Naive thymus-derived CD8-positive, alpha-beta T cell (primary cell): Measurements from ENCODE around the gene BMPR1B. TPM values are rescaled to one million over a fixed set of nuclear protein-coding genes. Genes with fewer than 3 reads are reported as not detected.

Source experiments
- ATAC-seq, 2 donors: fragments of 150-1000 bp; cut with Tn5 transposase in 1 of 2; sonication (Bioruptor Pico), chemical (Tn5 transposase) in 1 of 2; 1 replicate in 1 of 2; 2 replicates in 1 of 2; pipeline ENCODE4 v1.10.0; 2021; ENCODE audit warnings: mild to moderate bottlenecking in 2 of 2, moderate library complexity in 2 of 2
- POLR2A ChIA-PET: fragments of 350-600 bp; sonication (Branson Sonifier 250); formaldehyde crosslinking; loops from one replicate; lab custom pipeline; 2021; ENCODE audit warnings: antibody characterized with exemption; lab: Charles Lee
- DNase-seq, 10 donors: peaks; one replicate each; pipeline versions ENCODE4 v3.0.0 to v3.0.0-alpha.2; 2020 to 2022
- H3K27ac Mint-ChIP-seq, 10 donors: one replicate each; pipeline ENCODE4 v1.8.0; 2020 to 2022; ENCODE audit warnings: mild to moderate bottlenecking in 10 of 10, mixed read lengths in 10 of 10, moderate library complexity in 4 of 10, inconsistent platforms in 1 of 10
- H3K27me3 Mint-ChIP-seq, 5 donors: one replicate each; pipeline ENCODE4 v1.8.0; 2021 to 2022; ENCODE audit warnings: mixed read lengths in 5 of 5
- H3K36me3 Mint-ChIP-seq, 3 donors: one replicate each; pipeline ENCODE4 v1.8.0; 2020 to 2022; ENCODE audit warnings: mixed read lengths in 3 of 3, mild to moderate bottlenecking in 2 of 3, inconsistent platforms in 1 of 3
- H3K4me1 Mint-ChIP-seq, 4 donors: one replicate each; pipeline ENCODE4 v1.8.0; 2021 to 2022; ENCODE audit warnings: mixed read lengths in 4 of 4
- H3K4me3 Mint-ChIP-seq, 10 donors: one replicate each; pipeline ENCODE4 v1.8.0; 2020 to 2022; ENCODE audit warnings: mild to moderate bottlenecking in 10 of 10, mixed read lengths in 10 of 10, moderate library complexity in 6 of 10, inconsistent platforms in 1 of 10
- H3K9me3 Mint-ChIP-seq, 9 donors: one replicate each; pipeline ENCODE4 v1.8.0; 2020 to 2022; ENCODE audit warnings: mixed read lengths in 9 of 9, mild to moderate bottlenecking in 3 of 9, inconsistent platforms in 1 of 9, moderate library complexity in 1 of 9
- polyA plus RNA-seq, 3 donors: library from polyadenylated mRNA; unstranded; fragments of 300-500 nt; fragmentation: Illumina TruSeq; gene quantifications; one replicate each; pipeline ENCODE4 v1.2.3, GENCODE V29; 2021
- total RNA-seq, 8 experiments: library from RNA in 2 of 8; stranded (reverse) in 2 of 8; gene quantifications; one replicate each; pipeline ENCODE4 v1.2.3 and lab custom pipeline; 2021 to 2026

Gene BMPR1B
- total and polyA plus RNA-seq, 5 experiments from 2014 or later: not detected

GRCh38 chr4:95080969-95081368 is 323.2 kb downstream of the BMPR1B start:
- Mint-ChIP-seq H3K9me3 (no peaks in the 10 kb centered on the region), H3K4me3 (no peak overlapping the region), H3K27me3 (no peaks in the 10 kb centered on the region), H3K27ac (no peak overlapping the region), H3K4me1 (peaks cover 4 to 13% (median 10%) of the 10 kb centered on the region in 4 donors), H3K36me3 (no peaks in the 10 kb centered on the region)
- DNase-seq (no peak), ATAC-seq (no peak)
- POLR2A ChIA-PET: no interaction called here

GRCh38 chr4:95084584-95084983 is 326.8 kb downstream of the BMPR1B start:
- Mint-ChIP-seq H3K27ac (peak overlapping the region in 4 of 10 donors; percentile 41 to 88 (median 74)), H3K36me3 (no peaks in the 10 kb centered on the region), H3K4me3 (peak overlapping the region in 1 of 10 donors; percentile 44), H3K9me3 (no peaks in the 10 kb centered on the region), H3K27me3 (no peaks in the 10 kb centered on the region), H3K4me1 (peaks cover 4 to 13% (median 10%) of the 10 kb centered on the region in 4 donors)
- no peak for ATAC-seq
- POLR2A ChIA-PET: no interaction called here
- no peak for DNase-seq

- Mint-ChIP-seq H3K9me3 (no peaks in the 10 kb centered on the region), H3K36me3 (no peaks in the 10 kb centered on the region), H3K27me3 (no peaks in the 10 kb centered on the region), H3K27ac (peak overlapping the region in 7 of 10 donors; percentile 41 to 88 (median 71)), H3K4me1 (peaks cover 4 to 13% (median 10%) of the 10 kb centered on the region in 4 donors), H3K4me3 (peak overlapping the region in 9 of 10 donors; percentile 11 to 75 (median 69))
- DNase-seq (no peak), ATAC-seq (peak in 1 of 2 donors; percentile 18)
- POLR2A ChIA-PET: no interaction called here
Measured at GRCh38 chr4:95085124-95085833, 327.5 kb downstream of the BMPR1B start.

GRCh38 chr4:95086551-95086950 is 328.8 kb downstream of the BMPR1B start:
- Mint-ChIP-seq H3K4me1 (peaks cover 8 to 17% (median 10%) of the 10 kb centered on the region in 4 donors), H3K36me3 (no peaks in the 10 kb centered on the region), H3K4me3 (no peak overlapping the region), H3K27me3 (no peaks in the 10 kb centered on the region), H3K27ac (peak overlapping the region in 1 of 10 donors; percentile 5), H3K9me3 (no peaks in the 10 kb centered on the region)
- POLR2A ChIA-PET: no interaction called here
- no peak for DNase-seq
- no peak for ATAC-seq

GRCh38 chr4:95087657-95088455 is 330.1 kb downstream of the BMPR1B start:
- POLR2A ChIA-PET: no interaction called here
- no peak for ATAC-seq
- H3K27ac Mint-ChIP-seq: no peak overlapping the region

GRCh38 chr4:95091272-95091671 is 333.5 kb downstream of the BMPR1B start:
- H3K27me3 Mint-ChIP-seq: peaks cover 0 to 5% (median 0%) of the 10 kb centered on the region in 5 donors
- ATAC-seq: no peak
- H3K4me1 Mint-ChIP-seq: peaks cover 0 to 6% (median 3%) of the 10 kb centered on the region in 4 donors
- no peak for DNase-seq
- POLR2A ChIA-PET: no interaction called here
- H3K27ac Mint-ChIP-seq: peak overlapping the region in 1 of 10 donors; percentile 8
- H3K9me3 Mint-ChIP-seq: no peaks in the 10 kb centered on the region
- no peaks in the 10 kb centered on the region for H3K36me3 Mint-ChIP-seq
- H3K4me3 Mint-ChIP-seq: no peak overlapping the region

More at GRCh38 chr4:95087657-95088455, 330.1 kb downstream of the BMPR1B start:
- H3K4me3 Mint-ChIP-seq: no peak overlapping the region
- H3K9me3 Mint-ChIP-seq: no peaks in the 10 kb centered on the region
- H3K27me3 Mint-ChIP-seq: no peaks in the 10 kb centered on the region
- peaks cover 8 to 18% (median 10%) of the 10 kb centered on the region in 4 donors for H3K4me1 Mint-ChIP-seq
- DNase-seq: no peak
- no peaks in the 10 kb centered on the region for H3K36me3 Mint-ChIP-seq

GRCh38 chr4:95092766-95093165 is 335.0 kb downstream of the BMPR1B start:
- H3K27ac Mint-ChIP-seq: no peak overlapping the region
- POLR2A ChIA-PET: no interaction called here
- H3K4me1 Mint-ChIP-seq: peaks cover 0 to 6% (median 3%) of the 10 kb centered on the region in 4 donors
- ATAC-seq (no peak), DNase-seq (no peak)
- peaks cover 0 to 5% (median 0%) of the 10 kb centered on the region in 5 donors for H3K27me3 Mint-ChIP-seq
- H3K36me3 Mint-ChIP-seq: no peaks in the 10 kb centered on the region
- H3K9me3 Mint-ChIP-seq: no peaks in the 10 kb centered on the region
- H3K4me3 Mint-ChIP-seq: no peak overlapping the region

- peaks cover 0 to 6% (median 3%) of the 10 kb centered on the region in 4 donors for H3K4me1 Mint-ChIP-seq
Measured at GRCh38 chr4:95093460-95093859, 335.7 kb downstream of the BMPR1B start.

GRCh38 chr4:95093936-95094929 is 336.5 kb downstream of the BMPR1B start:
- POLR2A ChIA-PET: no interaction called here
- peaks cover 0 to 5% (median 0%) of the 10 kb centered on the region in 5 donors for H3K27me3 Mint-ChIP-seq
- H3K4me1 Mint-ChIP-seq: peaks cover 0 to 6% (median 3%) of the 10 kb centered on the region in 4 donors
- ATAC-seq: no peak
- H3K27ac Mint-ChIP-seq: no peak overlapping the region
- no peaks in the 10 kb centered on the region for H3K9me3 Mint-ChIP-seq
- no peak for DNase-seq
- H3K4me3 Mint-ChIP-seq: no peak overlapping the region
- H3K36me3 Mint-ChIP-seq: no peaks in the 10 kb centered on the region

More at GRCh38 chr4:95093460-95093859, 335.7 kb downstream of the BMPR1B start:
- no peaks in the 10 kb centered on the region for H3K36me3 Mint-ChIP-seq
- H3K27ac Mint-ChIP-seq: no peak overlapping the region
- DNase-seq: no peak
- H3K9me3 Mint-ChIP-seq: no peaks in the 10 kb centered on the region
- ATAC-seq: no peak
- no peak overlapping the region for H3K4me3 Mint-ChIP-seq
- POLR2A ChIA-PET: no interaction called here
- H3K27me3 Mint-ChIP-seq: peaks cover 0 to 5% (median 0%) of the 10 kb centered on the region in 5 donors

- no peaks in the 10 kb centered on the region for H3K36me3 Mint-ChIP-seq
- DNase-seq (no peak), ATAC-seq (no peak)
- H3K4me1 Mint-ChIP-seq: peaks cover 0 to 6% (median 3%) of the 10 kb centered on the region in 4 donors
- H3K9me3 Mint-ChIP-seq: no peaks in the 10 kb centered on the region
- no peak overlapping the region for H3K27ac Mint-ChIP-seq
- POLR2A ChIA-PET: no interaction called here
- H3K27me3 Mint-ChIP-seq: peaks cover 0 to 5% (median 0%) of the 10 kb centered on the region in 5 donors
- H3K4me3 Mint-ChIP-seq: no peak overlapping the region
Measured at GRCh38 chr4:95095348-95095974, 337.7 kb downstream of the BMPR1B start.

- Mint-ChIP-seq H3K4me1 (no peaks in the 10 kb centered on the region), H3K27me3 (peaks cover 0 to 4% (median 0%) of the 10 kb centered on the region in 5 donors), H3K4me3 (no peak overlapping the region), H3K36me3 (no peaks in the 10 kb centered on the region), H3K9me3 (no peaks in the 10 kb centered on the region), H3K27ac (no peak overlapping the region)
- DNase-seq (no peak), ATAC-seq (no peak)
- POLR2A ChIA-PET: no interaction called here
Measured at GRCh38 chr4:95102162-95102790, 344.5 kb downstream of the BMPR1B start.
